ENCODE data around the gene DFFB. TPM values are rescaled to one million over a fixed set of nuclear protein-coding genes. Genes with fewer than 3 reads are reported as not detected.

The DFFB gene
- total and polyA plus RNA-seq, 2 donors (not counting 3 experiments of a cell fraction or from before 2014, with no cell fraction given), result 11.7 to 11.8 TPM

GRCh38 chr1:3836421-3836820 is 20.9 kb upstream of the DFFB start:
- intact Hi-C loops (cut with micrococcal nuclease) (no loop called here), dilution Hi-C loops (cut with MboI; ENCODE audit: extremely low pct_ligation_motif_present, low sequenced_read_pairs) (no loop called here)
- Histone ChIP-seq H2AFZ (ENCODE audit: low read depth, low read length) (no peak overlapping the region), H3K79me2 (ENCODE audit: control insufficient read depth, insufficient read depth, low read length) (no peaks in the 10 kb centered on the region), H3K27ac (ENCODE audit: insufficient read depth, low read depth, low read length) (no peak overlapping the region), H3K4me1 (ENCODE audit: control insufficient read depth, extremely low read depth, insufficient read depth, low read length) (no peaks in the 10 kb centered on the region), H3K4me2 (ENCODE audit: insufficient read depth, low read length) (no peak overlapping the region), H3K27me3 (ENCODE audit: control insufficient read depth in 2 of 2, insufficient read depth in 2 of 2, low read length in 2 of 2) (no peaks in the 10 kb centered on the region), H3K4me3 (replicated peaks in 1 of 3; ENCODE audit: insufficient read depth in 1 of 3, low read depth in 1 of 3, low read length in 3 of 3) (no peak overlapping the region), H3K9me3 (replicated peaks; ENCODE audit: control insufficient read depth, insufficient read depth, low read length) (no peaks in the 10 kb centered on the region), H3K9ac (replicated peaks; ENCODE audit: extremely low read depth, insufficient read depth, low read length) (no peak overlapping the region), H4K20me1 (replicated peaks; ENCODE audit: control insufficient read depth, extremely low read depth, insufficient read depth, low read length) (no peaks in the 10 kb centered on the region), H3K9me1 (replicated peaks; ENCODE audit: control insufficient read depth, extremely low read depth, insufficient read depth, low read length) (no peaks in the 10 kb centered on the region), H3K36me3 (ENCODE audit: control insufficient read depth in 2 of 2, extremely low read depth in 1 of 2, insufficient read depth in 2 of 2, low read length in 2 of 2) (peaks cover 0 to 18% of the 10 kb centered on the region in 2 experiments)
- ChIA-PET CTCF (interaction anchor here (1.1 to 1.3 kb wide), 2 partner anchors 8 to 11 kb away, joined by 3 to 4 read pairs; no protein-coding TSS in a partner anchor), POLR2A (no interaction called here)
- no peak for DNase-seq (ENCODE audit: low read depth, low spot score)
- no peak for FAIRE-seq
- no peak for TF ChIP-seq FOS (IDR thresholded peaks at IDR 0.05; ENCODE audit: borderline replicate concordance, insufficient read depth, low read length)
- TF ChIP-seq EZH2 (IDR thresholded peaks at IDR 0.05; ENCODE audit: borderline replicate concordance, low read depth, low read length, severe bottlenecking), result no peak
- TF ChIP-seq MAX (IDR thresholded peaks at IDR 0.05; ENCODE audit: insufficient read depth, insufficient read length), result no peak
- no peak for TF ChIP-seq JUN (IDR thresholded peaks at IDR 0.05; ENCODE audit: borderline replicate concordance, insufficient read depth, insufficient read length, low read depth)
- TF ChIP-seq GATA2 (IDR thresholded peaks at IDR 0.05; ENCODE audit: insufficient read depth, insufficient read length, low read depth, low read length), result no peak
- TF ChIP-seq POLR2A (IDR thresholded peaks at IDR 0.05; ENCODE audit: low read depth, low read length), result no peak
- no peak for TF ChIP-seq POLR2AphosphoS5 (IDR thresholded peaks at IDR 0.05; ENCODE audit: insufficient read depth, low read depth, low read length)
- no peak for TF ChIP-seq MYC (IDR thresholded peaks at IDR 0.05; ENCODE audit: low read depth, low read length)
- no peak for TF ChIP-seq CTCF (IDR thresholded peaks at IDR 0.05; ENCODE audit: extremely low read depth in 1 of 2, insufficient read depth in 1 of 2, low read depth in 1 of 2, low read length in 2 of 2)
- no TSS peak for BruUV-seq (replicated peaks)
